NK-92 treated with Interleukin-12 subunit alpha and Interleukin-12 subunit beta, amount 100 ng/mL, for 24 hours (cell line): ENCODE results near the gene LMTK2.
"Not testable (repeated sequence)": the region's sequence is repeated elsewhere in the genome, so short reads cannot be mapped to it uniquely, and the experiment has no call there.

Experiments used
- DNase-seq: peaks from one replicate; lab custom pipeline; 2025; lab: John Stamatoyannopoulos, UW

Gene LMTK2

DNA sequence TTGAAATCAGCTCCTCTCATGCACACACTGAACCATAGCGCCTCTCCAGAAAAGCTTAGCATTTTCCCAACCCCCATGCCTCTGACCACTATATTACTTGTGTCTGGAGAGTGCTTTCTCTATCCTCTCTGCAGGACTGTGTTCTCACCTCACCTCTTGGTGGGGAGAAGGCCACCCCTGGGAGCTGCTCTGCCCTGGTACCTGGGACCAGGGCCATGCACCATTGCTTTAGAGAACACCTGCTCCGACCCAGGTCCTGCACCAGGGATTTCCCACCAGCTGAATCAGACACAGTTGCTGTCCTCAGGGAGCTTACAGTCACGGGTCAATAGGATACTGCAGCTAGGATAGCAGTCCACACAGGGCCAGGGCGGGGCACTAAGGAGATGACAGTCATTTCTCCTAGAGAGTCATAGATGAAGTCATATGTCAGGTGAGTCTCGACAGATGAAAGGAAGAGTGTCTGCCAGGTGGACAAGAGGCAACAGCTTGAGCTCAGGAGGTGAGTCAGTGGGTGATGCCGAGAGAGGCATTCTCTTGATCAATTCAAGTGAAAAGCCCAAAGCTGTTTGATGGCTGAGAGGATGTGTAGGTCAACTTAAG, 619 bp upstream of the LMTK2 start:
- no peak for DNase-seq

- no peak for DNase-seq
Observed at GRCh38 chr7:98107313-98107721, 655 bp downstream of the LMTK2 start.

DNA sequence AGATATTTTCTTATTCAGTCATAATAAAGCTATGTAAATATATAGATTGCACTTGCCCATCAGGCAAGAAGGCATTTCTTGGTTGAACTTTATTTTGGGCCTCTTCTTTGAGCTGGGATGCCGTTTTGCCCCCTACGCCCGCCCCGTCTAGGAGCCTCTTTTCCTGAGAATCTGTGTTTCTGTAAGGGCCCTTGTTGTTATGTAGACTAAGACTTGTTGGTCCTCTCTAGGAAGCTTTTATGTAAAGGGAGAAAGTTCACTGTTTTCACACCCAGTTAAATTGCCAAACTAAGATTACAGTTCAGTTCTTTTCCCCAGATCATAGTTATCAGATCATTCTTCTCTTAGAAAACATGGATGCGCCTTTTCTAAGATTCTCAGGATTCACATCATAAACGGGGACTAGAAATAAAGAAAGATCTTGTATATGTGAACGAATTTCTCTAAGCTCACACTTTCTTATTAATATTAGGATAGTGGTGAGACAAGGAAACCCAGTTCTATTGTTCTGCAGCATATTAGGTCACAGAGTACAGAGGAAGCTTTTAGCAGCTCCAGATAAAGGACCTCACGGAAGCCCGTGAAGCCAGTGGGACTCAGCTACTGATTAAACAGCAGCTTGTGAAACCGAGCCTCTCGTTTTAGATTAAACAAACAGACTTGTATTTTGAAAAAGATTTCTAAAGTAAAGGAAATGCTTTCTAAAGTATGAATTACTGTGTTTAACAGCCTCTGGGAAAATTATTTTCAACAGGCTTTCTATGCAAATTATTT, 3.8 kb downstream of the LMTK2 start:
- no peak for DNase-seq

- DNase-seq, result no peak
Observed at GRCh38 chr7:98112077-98112476, 5.4 kb downstream of the LMTK2 start.

GRCh38 chr7:98115746-98116525, 9.3 kb downstream of the LMTK2 start:
- DNase-seq, result no peak

DNA sequence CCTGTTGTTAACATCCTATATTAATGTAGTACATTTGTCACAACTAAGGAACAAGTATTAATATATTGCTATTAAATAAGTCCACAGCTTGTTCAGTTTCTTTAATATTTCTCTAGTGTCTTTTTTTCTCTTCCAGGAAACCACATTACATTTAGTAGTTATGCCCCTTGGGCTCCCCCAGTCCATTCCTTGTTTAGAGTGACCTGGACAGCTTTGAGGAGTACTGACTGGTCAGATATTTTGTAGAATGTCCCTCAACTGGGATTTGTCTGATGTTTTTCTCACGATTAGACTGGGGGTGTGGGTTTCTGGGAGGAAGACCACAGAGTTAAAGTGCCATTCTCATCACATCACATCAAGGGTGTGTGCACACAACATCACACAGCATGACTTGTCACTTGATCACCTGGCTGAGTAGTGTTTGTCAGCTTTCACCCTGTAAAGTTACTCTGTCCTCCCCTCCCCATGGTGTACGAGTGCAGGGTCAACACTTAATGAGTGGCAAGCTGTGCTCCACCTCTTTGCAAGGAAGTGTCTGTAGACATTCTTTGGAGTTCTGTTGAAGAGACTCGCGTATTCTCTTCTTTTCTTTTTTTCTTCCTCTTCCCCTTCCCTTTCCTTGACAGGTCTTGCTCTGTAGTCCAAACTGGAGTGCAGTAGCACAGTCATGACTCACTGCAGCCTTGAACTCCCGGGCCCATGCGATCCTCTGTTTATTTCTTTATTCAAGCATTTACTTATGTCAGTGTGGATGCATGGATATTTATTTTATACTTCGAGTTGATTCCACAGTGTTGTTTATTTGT, 10.2 kb downstream of the LMTK2 start:
- no peak for DNase-seq

DNA sequence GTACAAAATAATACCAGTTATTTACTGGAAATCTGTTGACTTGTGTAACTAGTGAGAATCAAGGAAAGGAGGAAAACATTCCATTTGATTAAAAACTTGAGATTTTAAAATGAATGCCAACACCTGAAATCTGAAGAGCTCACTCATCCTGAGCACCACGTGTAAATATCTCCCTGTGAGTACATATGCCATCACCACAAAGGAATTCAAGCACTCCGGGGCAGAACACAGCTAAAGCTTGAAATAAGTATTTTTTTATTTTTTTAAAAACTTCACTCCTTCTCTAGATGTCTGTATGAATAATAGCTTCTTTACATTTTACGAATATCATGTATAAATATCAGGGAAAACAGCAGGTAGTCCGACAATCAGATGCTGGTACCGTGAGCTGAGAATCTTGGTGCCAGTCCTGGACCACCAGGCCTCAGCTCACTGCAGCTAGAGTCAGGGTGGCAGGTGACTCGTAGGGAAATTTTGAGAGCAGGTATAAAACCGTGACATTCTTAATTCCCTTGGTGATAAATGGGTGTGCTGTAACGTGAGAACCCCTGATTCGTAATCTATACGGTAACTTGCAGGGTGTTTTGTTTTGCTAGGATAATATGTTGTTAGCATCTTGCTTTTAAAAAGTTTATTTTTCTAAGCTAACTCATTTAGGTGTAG, 12.7 kb downstream of the LMTK2 start:
- DNase-seq, result no peak

DNA sequence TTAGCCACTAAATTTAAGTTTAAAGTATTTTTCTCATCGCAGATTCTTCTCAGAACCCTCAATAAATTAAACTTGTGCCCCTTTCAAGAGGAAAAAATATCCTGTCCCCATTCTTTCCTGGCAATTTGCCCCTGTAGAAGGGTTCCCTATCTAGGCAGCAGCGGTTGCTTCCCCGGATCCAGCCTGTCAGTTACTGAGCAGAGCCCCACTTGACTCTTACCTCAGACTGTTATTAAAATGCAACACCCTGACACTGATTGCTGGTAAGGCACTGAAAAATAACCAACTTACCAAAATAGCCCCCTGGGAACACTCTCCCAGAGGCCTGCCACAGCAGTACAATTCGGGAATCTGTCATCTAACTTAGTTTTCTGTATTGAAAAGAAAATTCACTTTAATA, 13.9 kb downstream of the LMTK2 start:
- DNase-seq, result no peak

DNA sequence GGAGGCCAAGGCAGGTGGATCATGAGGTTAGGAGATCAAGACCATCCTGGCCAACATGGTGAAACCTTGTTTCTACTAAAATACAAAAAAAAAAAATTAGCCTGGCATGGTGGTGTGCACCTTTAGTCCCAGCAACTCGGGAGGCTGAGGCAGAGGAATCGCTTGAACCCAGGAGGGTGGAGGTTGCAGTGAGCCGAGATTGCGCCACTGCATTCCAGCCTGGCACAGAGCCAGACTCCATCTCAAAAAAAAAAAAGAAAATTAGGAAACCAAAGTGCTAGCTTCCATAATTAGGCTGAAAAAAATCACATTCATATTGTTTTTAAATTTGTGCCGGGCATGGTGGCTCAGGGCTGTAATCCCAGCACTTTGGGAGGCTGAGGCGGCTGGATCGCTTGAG, 14.7 kb downstream of the LMTK2 start:
- DNase-seq, result not testable (repeated sequence)

GRCh38 chr7:98123365-98123696, 16.7 kb downstream of the LMTK2 start:
- DNase-seq, result no peak

DNA sequence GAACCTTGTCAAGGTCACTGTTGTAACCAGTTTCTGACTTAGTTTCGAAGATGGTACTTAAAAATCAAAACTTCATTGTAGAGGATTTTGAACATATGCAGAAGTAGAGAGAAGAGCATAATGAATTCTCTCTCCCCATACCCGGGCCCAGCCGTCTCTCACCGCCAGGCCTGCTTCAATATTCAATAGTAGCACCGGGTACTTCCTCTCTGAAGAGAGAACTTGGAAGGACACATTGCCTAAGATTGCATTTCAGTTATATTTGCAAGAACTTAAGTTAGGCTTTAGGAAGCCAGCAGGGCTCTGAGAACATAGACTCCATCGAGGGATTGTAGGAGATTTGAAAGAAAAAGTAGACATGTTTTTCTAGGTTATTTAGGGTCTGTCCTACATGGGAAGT, 19.1 kb downstream of the LMTK2 start:
- DNase-seq, result no peak

DNA sequence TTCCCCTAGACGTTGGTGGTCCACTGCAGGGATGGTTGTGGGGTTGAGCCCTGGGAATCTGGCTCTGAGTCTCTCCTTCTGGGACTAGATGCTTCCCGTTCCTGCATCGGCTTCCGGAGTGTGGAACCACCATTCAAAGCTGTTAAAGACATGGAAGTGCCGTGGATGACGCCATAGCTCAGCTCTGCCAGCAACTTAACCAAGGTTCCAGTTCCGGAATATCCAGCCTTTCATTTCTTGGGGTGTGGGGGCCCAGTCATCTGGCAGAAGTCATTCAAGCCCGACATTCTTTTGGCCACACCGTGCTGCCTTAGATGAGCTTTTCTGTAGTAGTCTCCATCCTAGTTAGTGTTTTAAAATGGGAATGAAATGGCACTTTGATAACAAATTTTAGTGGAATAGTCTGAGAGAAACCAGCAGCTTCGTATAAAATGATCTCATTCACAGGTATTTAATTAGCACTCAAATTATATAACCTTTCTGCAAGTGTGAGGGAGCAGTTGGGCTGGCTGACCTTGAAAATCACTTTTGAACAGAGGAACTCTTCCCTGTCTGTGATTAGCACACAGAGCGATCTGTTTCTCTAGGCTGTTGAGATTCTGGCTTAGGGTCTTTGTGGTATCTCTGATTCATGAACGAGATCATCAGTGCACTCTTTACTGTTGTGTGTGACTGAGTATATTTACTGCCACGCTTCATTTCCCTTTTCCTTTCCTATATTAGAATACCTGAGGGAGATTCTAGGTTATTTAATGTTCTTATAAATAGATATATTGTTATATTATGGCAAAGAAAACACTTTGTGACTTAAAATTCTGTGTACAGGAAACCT, 19.9 kb downstream of the LMTK2 start:
- DNase-seq, result no peak

GRCh38 chr7:98128346-98128745, 21.7 kb downstream of the LMTK2 start:
- no peak for DNase-seq

GRCh38 chr7:98130959-98131358, 24.3 kb downstream of the LMTK2 start:
- no peak for DNase-seq

DNA sequence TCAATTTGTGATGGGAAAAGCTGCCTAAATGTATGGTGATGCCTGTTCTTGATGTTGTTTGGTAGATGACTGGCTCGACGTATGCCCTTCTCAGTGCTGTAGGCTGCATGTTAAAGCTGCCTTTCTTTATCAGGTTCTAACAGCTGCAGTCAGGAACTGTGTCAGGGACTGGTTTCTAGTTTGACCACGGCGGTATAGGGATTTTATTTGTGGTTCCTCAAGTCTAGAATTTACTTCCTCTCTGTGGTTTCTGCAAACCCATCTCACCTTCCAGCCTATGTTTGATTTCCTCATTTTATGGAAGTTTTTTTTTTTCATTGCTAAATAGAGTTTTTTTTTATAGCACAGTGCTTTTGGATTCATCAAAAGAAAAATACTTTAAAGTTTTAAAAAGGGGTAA, 26.5 kb downstream of the LMTK2 start:
- DNase-seq, result peak; percentile 39

- DNase-seq, result peak; percentile 57
Observed at GRCh38 chr7:98133621-98134303, 27.1 kb downstream of the LMTK2 start.

DNA sequence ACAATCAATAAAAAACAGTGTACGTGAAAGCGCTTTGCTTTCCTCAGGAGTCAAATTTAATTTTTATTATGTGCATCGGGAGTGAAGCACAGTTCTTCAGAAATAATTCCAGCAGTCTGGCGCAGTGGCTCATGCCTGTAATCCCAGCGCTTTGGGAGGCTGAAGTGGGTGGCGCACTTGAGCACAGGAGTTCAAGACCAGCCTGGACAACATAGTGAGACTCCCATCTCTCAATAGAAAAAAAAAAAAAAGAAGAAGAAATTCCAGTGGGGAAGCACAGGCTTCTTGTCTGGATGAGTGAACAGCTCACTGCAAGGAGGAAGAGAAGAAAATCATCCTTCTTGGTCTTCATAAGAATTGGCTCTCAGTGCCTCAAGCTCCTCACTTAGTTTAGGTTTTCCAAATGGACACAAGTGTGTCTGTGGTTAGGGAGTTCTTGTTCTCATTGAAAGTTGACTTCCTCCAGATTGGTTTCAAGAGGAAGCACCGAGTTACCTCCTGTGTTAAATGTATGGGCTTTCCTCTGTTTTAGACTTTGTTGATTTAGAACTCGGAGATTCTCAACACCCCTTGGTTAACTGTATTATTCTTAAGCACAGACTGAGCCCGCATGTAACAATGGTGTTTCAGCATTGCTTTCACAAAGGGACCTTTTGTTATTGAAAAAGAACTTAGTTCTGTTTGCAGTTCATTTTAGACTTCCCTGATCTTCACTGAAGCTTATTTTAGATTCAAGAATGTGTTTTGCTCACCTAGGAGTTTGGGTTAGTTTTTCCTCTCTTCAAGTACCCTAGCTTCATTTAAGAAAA, 28.0 kb downstream of the LMTK2 start:
- no peak for DNase-seq

- DNase-seq, result no peak
Observed at GRCh38 chr7:98135984-98136383, 29.3 kb downstream of the LMTK2 start.

GRCh38 chr7:98136423-98136822, 29.8 kb downstream of the LMTK2 start:
- DNase-seq, result no peak
